HepG2 (cell line): ENCODE data around the gene NUBP2. TPM values are rescaled to one million over a fixed set of nuclear protein-coding genes. Genes with fewer than 3 reads are reported as not detected.

Experiments
- ADNP ChIP-seq: sonication (generic); formaldehyde crosslinking; IDR thresholded peaks from 2 replicates; pipeline ENCODE4 v1.4.0; 2020; ENCODE audit warnings: missing genetic modification reagents
- AHR ChIP-seq: IDR thresholded peaks from 2 replicates; pipeline ENCODE4 v1.6.1; 2018; ENCODE audit warnings: missing genetic modification reagents, missing compliant biosample characterization
- EHMT2 ChIP-seq: fragments of 200-600 bp; sonication (generic); IDR thresholded peaks from 2 replicates; pipeline ENCODE4 v1.7.0; 2017; ENCODE audit warnings: antibody characterized with exemption, low read depth, low read length, borderline replicate concordance
- FOXO4 ChIP-seq: sonication (generic); formaldehyde crosslinking; conservative IDR thresholded peaks from 2 replicates; pipeline ENCODE4 v1.8.1; 2023; ENCODE audit warnings: missing genetic modification reagents
- GABPB1 ChIP-seq: IDR thresholded peaks from 2 replicates; pipeline ENCODE4 v1.6.1; 2016; ENCODE audit warnings: mild to moderate bottlenecking, missing genetic modification reagents, moderate library complexity, missing compliant biosample characterization
- HNF1A ChIP-seq, 2 experiments: sonication (generic) in 1 of 2; formaldehyde crosslinking in 1 of 2; IDR thresholded peaks; 2 replicates each; pipeline versions ENCODE4 v1.4.0 to v1.6.1; 2016 to 2020; ENCODE audit warnings: borderline replicate concordance in 1 of 2, low read depth in 1 of 2, mild to moderate bottlenecking in 1 of 2, missing genetic modification reagents in 1 of 2
- IRF1 ChIP-seq: sonication (generic); formaldehyde crosslinking; IDR thresholded peaks from 2 replicates; pipeline ENCODE4 v1.4.0; 2020; ENCODE audit warnings: low read depth, mild to moderate bottlenecking, missing genetic modification reagents
- KDM3A ChIP-seq: IDR thresholded peaks from 2 replicates; pipeline ENCODE4 v1.6.1; 2018; ENCODE audit warnings: low read depth, missing compliant biosample characterization
- MBD4 ChIP-seq: IDR thresholded peaks from 2 replicates; pipeline ENCODE4 v1.6.1; 2012; ENCODE audit warnings: low read length, inconsistent platforms, borderline replicate concordance
- RBM22 ChIP-seq: fragments of 200-400 bp; formaldehyde crosslinking; optimal IDR thresholded peaks from 2 replicates; pipeline ENCODE3; 2017; ENCODE audit warnings: mild to moderate bottlenecking, low read length, moderate library complexity
- REPIN1 ChIP-seq: sonication (generic); formaldehyde crosslinking; IDR thresholded peaks from 2 replicates; pipeline ENCODE4 v1.8.0; 2022; ENCODE audit warnings: missing genetic modification reagents, low read depth, mild to moderate bottlenecking, borderline replicate concordance
- ZBTB33 ChIP-seq: sonication (generic); formaldehyde crosslinking; IDR thresholded peaks from 2 replicates; pipeline ENCODE4 v1.4.0; 2020; ENCODE audit warnings: missing genetic modification reagents
- ZNF234 ChIP-seq: sonication (generic); formaldehyde crosslinking; conservative IDR thresholded peaks from 2 replicates; pipeline ENCODE4 v1.5.1; 2020; ENCODE audit warnings: mild to moderate bottlenecking, missing genetic modification reagents
- ZNF253 ChIP-seq: sonication (generic); formaldehyde crosslinking; IDR thresholded peaks from 2 replicates; pipeline ENCODE4 v1.8.0; 2022; ENCODE audit warnings: mild to moderate bottlenecking, missing genetic modification reagents, borderline replicate concordance
- ZNF496 ChIP-seq: sonication (generic); formaldehyde crosslinking; IDR thresholded peaks from 2 replicates; pipeline ENCODE4 v1.8.1; 2023; ENCODE audit warnings: mild to moderate bottlenecking, moderate library complexity, missing genetic modification reagents; ENCODE audit not compliant: insufficient replicate concordance
- ZNF773 ChIP-seq: sonication (generic); formaldehyde crosslinking; IDR thresholded peaks from 2 replicates; pipeline ENCODE4 v1.4.0; 2020; ENCODE audit warnings: missing genetic modification reagents, borderline replicate concordance
- polyA plus RNA-seq, 8 experiments: library from polyadenylated mRNA; depleted of rRNA in 3 of 8; stranded (reverse) in 7 of 8; unstranded in 1 of 8; fragments of >200 nt; fragmentation: Illumina TruSeq in 4 of 8; extraction: Trizol in 4 of 8; gene quantifications; 2 replicates each; pipeline versions ENCODE4 v1.2.1 to v1.2.3, GENCODE V29; 2011 to 2016; ENCODE audit warnings: low read depth in 4 of 8, missing spikeins in 1 of 8, mixed read lengths in 1 of 8; ENCODE audit not compliant: insufficient read depth in 1 of 8
- total RNA-seq, 5 experiments: library from RNA; depleted of rRNA; stranded (reverse); fragments of >200 nt; fragmentation: Illumina TruSeq; extraction: Trizol; gene quantifications; 2 replicates each; pipeline ENCODE4 v1.2.3, GENCODE V29; 2016; ENCODE audit warnings: low read depth in 1 of 5

Gene NUBP2
- total and polyA plus RNA-seq, 2 of the 13 experiments (the other 11 are each of a cell fraction or from before 2014, with no cell fraction given): 25.7 to 61.5 TPM

- TF ChIP-seq ZNF253 (CRISPR knock-in tag) (no peak), FOXO4 (CRISPR knock-in tag) (no peak), REPIN1 (CRISPR knock-in tag) (peak; percentile 74), EHMT2 (no peak), ZNF496 (CRISPR knock-in tag) (no peak), HNF1A (IDR thresholded peaks at IDR 0.05; ENCODE audit: low read depth) (peak; percentile 83), HNF1A (CRISPR knock-in tag; IDR thresholded peaks at IDR 0.05; ENCODE audit: borderline replicate concordance) (peak; percentile 93), ZNF234 (no peak), IRF1 (CRISPR knock-in tag) (no peak), KDM3A (CRISPR knock-in tag) (peak; percentile 42; the same call in 1 of the 2 replicates), GABPB1 (CRISPR knock-in tag) (peak; percentile 33; the same call in 1 of the 2 replicates), ZBTB33 (CRISPR knock-in tag) (no peak), ADNP (CRISPR knock-in tag) (no peak), AHR (CRISPR knock-in tag) (no peak), RBM22 (peak; percentile 88), ZNF773 (CRISPR knock-in tag) (no peak), MBD4 (0 out of 2 replicates have a peak, but pooled peaks have one; percentile 26)
Observed at GRCh38 chr16:1828645-1829410, 46.1 kb downstream of the NUBP2 start (continued).
